Coronary artery (tissue), 2 donors: ENCODE measurements around the gene PTGIS.

Source experiments
- DNase-seq: peaks from one replicate; pipeline ENCODE4 v3.0.0-alpha.2; 2017; ENCODE audit warnings: low spot score
- H3K27ac ChIP-seq, 2 donors: fragments of 200-600 bp; sonication (generic); one replicate each; pipeline ENCODE4 v1.5.1; 2016 to 2019
- H3K4me3 ChIP-seq: fragments of 200-600 bp; sonication (generic); 2 replicates; pipeline ENCODE4 v1.5.1; 2016; ENCODE audit warnings: mild to moderate bottlenecking, moderate library complexity
- TF ChIP-seq, protein P1 (sequence below): fragments of 200-600 bp; sonication (generic); IDR thresholded peaks from one replicate; pipeline ENCODE4 v1.5.1; 2019; ENCODE audit warnings: antibody characterized with exemption

Gene PTGIS

DNA sequence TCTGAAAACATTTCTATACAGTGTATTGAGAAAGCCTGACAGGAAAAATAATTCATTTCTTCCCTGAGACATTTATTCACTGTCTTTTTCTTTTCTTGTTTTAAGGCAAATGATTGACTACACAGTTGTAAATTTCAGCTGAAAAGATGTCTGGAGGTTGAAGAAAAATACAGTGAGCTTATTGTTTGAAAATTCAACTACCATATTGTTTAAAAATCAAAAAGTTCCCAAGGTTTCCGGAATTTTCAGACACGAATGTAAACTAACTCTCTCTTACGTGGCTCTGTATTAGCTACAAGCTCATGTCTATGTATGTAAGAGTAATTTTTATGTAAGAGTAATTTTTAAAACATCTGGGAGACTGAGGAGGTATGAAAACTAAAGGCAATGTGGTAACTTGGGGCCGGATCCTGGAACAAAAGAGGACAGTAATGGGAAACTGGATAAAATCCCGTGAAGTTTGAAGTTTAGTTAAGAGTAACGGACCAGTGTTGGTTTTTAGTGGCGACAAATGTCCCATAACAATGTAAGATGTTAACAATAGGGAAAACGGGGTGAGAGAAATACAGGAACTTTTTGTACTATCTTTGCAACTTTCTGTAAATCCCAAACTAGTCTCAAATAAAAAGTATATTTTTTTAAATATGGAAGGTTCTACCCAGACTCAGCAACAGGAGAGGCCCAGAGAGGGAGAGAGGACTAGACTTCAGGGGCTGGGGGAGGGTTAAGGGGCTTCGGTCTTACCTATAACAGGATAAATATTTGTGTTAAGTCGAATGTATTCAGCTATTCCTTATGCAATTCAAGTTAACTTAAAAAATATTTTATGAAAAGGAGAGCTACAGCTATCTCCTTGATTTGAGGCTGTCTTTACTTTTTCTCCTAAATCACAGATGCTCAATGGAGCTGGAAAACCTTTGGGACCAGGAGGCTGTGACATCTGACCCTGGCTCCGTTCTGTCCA, 1.3 kb downstream of the PTGIS start:
- Histone ChIP-seq H3K4me3 (peak overlapping the region; percentile 83), H3K27ac (peak overlapping the region; percentile 94 to 97)
- no peak for DNase-seq
- TF ChIP-seq, protein P1, sequence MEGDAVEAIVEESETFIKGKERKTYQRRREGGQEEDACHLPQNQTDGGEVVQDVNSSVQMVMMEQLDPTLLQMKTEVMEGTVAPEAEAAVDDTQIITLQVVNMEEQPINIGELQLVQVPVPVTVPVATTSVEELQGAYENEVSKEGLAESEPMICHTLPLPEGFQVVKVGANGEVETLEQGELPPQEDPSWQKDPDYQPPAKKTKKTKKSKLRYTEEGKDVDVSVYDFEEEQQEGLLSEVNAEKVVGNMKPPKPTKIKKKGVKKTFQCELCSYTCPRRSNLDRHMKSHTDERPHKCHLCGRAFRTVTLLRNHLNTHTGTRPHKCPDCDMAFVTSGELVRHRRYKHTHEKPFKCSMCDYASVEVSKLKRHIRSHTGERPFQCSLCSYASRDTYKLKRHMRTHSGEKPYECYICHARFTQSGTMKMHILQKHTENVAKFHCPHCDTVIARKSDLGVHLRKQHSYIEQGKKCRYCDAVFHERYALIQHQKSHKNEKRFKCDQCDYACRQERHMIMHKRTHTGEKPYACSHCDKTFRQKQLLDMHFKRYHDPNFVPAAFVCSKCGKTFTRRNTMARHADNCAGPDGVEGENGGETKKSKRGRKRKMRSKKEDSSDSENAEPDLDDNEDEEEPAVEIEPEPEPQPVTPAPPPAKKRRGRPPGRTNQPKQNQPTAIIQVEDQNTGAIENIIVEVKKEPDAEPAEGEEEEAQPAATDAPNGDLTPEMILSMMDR: no peak

DNA sequence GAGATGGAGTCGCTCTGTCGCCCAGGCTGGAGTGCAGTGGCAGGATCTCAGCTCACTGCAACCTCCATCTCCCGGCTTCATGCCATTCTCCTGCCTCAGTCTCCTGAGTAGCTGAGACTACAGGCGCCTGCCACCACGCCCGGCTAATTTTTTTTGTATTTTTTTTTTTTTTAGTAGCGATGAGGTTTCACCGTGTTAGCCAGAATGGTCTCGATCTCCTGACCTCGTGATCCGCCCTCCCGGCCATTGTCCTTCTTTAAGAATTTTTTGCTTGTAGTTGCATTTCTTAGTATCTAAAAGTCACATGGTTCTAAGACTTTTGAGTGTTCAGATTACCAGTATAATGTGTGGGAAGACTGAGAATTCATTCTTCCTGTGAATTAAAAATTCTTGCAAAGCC, 2.9 kb downstream of the PTGIS start:
- peak; percentile 57 for DNase-seq
- peak overlapping the region; percentile 94 to 97 for H3K27ac ChIP-seq
- peak overlapping the region; percentile 83 for H3K4me3 ChIP-seq

DNA sequence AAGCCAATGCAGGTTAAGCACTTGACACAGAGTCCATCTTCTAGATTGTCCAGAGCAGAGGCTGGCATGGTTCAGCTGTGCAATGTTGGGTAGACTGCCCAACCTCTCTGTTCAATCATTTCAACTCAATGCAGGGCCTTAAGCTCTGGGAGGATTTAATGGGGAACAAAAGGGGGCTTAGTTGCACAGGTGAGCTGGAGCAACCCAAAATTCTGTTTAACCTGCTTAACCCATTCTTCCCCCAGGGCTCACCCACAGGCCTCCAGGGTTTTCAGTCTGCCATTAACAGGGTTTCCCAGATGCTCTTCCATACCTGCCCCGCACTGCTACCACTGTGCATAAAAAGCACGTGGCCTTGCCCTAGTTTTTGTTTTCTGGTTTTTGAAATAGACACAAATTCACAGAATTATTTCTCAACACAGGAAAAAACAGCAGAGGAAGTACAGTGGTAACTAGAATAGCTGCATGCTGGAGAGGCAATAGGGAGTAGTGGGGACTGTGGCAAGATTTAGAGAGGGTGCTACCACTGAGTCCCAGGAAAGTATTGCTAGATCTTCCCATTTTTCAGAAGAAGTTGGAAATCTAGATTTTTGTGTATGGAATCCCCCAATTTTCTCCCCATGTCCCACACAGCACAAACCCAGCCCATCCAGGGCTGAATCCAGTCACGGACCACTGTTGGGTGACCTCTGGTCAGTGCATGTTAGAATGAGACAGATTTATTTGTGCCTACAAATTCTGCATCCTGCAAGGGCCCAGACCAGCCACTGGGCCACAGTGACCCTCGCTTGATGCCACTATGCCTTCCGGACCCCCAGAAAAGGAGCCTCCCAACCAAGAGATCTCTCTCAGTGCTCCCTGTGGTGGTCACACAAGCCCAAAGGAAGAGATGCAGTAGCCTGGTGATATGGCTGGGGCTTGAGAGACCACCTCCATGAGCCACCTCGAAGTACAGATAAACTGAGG, 4.6 kb downstream of the PTGIS start:
- peak; percentile 47 for DNase-seq
- Histone ChIP-seq H3K27ac (peak overlapping the region; percentile 92 to 94), H3K4me3 (peak overlapping the region; percentile 53)
- TF ChIP-seq, protein P1: no peak

DNA sequence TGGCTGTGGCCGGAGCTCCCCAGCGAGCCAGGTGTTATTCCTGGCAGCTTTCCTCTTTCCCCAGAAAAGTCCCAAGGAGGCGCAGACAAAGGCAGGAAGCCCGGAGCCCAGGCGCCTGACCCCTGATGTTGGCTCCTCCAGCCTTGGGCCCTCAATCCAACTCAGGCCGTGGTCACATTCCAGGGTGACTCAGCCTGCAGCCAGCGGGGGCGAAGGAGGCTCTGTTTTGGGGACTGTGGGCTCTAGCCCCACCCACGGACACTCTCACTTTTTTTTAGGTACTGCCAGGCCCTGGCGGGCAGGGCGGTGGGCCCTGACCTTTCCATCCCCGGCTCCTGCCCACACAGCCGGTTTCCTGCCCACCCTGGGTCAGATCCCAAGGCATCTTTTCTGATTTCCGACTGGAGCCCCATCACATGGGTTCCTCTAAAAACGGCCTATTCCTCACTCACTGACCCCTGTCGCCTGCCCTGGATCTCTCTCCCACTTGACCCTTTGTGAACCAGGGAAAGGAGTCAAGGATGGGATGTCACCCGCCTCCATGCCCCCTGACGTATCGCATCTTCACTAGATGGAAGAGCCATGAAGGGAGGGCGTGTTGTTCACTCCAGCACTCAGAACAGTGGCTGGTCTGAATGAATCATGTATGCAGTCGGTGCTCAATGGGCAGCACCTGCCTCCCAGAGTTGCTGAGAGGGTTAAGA, 5.5 kb downstream of the PTGIS start:
- H3K27ac ChIP-seq: peak overlapping the region; percentile 92 to 94
- TF ChIP-seq, protein P1: no peak
- peak; percentile 96 for DNase-seq
- H3K4me3 ChIP-seq: peak overlapping the region; percentile 53

DNA sequence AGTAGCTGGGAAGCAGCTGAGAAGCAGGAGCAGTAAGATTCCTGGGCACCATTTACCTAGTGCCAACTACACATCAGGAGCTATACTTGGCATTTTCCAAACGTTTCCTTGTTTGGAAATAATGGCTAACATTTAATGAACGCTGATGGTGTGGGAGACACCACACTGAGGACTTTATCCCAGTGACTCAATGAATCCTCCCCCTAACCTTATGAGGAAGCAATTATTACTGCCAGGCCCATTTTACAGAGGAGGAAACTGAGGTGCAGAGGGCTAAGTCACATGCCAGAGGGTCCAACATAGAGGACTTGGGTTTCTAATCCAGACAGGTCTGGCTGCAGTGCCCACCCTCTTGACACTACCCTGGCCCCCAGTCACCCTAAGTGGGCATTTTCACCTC, 6.1 kb downstream of the PTGIS start:
- H3K27ac ChIP-seq: peak overlapping the region; percentile 92 to 94
- peak overlapping the region; percentile 51 for H3K4me3 ChIP-seq
- TF ChIP-seq, protein P1: no peak
- no peak for DNase-seq

DNA sequence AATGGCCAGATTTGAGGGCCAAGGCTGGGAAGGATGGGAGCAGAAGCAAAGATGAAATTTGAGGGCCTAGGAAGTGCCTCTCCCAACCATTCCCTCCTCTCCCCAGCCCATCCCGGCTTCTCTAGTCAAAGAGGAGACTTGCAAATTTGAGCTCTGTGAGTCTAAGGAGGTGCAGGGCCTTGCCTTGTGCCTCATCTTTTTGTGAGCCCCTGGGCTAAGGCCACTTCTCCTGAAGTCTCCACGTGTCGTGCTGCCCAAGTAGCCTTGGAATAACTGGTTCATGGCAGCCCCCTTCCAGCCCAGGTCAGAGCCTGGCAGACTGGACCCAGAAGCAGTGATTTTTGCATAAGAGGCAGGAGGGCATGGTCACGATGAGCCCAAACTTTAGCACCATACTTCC, 6.7 kb downstream of the PTGIS start:
- Histone ChIP-seq H3K27ac (peak overlapping the region; percentile 92 to 94), H3K4me3 (peak overlapping the region; percentile 51)
- TF ChIP-seq, protein P1: no peak
- peak; percentile 64 for DNase-seq
